ENCODE data around the gene TEAD3. TPM values are rescaled to one million over a fixed set of nuclear protein-coding genes. Genes with fewer than 3 reads are reported as not detected.
"Not testable (repeated sequence)": the region's sequence is repeated elsewhere in the genome, so short reads cannot be mapped to it uniquely, and the experiment has no call there.

Gene TEAD3
- total and polyA plus RNA-seq, 4 donors, result 16.7 to 78.0 (median 48.9) TPM

DNA sequence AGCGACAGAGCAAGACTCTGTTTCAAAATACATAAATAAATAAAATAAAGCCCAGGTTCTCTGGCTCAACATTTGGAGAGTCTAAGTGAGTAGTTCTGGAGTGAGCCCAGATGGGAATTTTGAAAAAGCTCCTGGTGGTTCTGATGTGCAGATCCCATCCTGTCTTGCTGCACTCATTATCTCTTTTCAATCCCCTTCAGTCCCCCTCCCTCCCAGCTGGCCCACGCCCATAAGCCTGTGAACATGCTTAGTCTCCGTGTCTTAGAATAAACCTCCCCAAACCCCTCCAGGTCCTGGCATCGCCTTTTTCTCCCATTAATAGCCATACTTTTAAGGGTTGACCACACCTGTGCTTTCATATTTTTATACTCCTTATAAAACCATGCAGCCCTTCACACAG, 35.2 kb upstream of the TEAD3 start:
- intact Hi-C loops (cut with DNase I), result no loop called here
- WGBS, 2 donors, result 71 to 80% methylated on average over 4 of the region's 4 CpGs
- no peaks in the 10 kb centered on the region for H3K36me3 ChIP-seq (ENCODE audit: control insufficient read depth in 1 of 2, insufficient read depth in 2 of 2, low read length in 1 of 2)
- DNase-seq, result peak in 1 of 2 donors; percentile 15
- ATAC-seq (ENCODE audit: low FRiP score), result no peak
- H3K27ac ChIP-seq (ENCODE audit: low read depth in 1 of 2, low read length in 2 of 2), result no peak overlapping the region
- no peaks in the 10 kb centered on the region for H3K4me1 ChIP-seq (ENCODE audit: control insufficient read depth in 1 of 2, insufficient read depth in 2 of 2, low read length in 2 of 2)
- no peaks in the 10 kb centered on the region for H3K9me3 ChIP-seq (ENCODE audit: control insufficient read depth, low read length)
- H3K4me3 ChIP-seq (ENCODE audit: low read length in 2 of 2), result no peak overlapping the region
- no peaks in the 10 kb centered on the region for H3K27me3 ChIP-seq (ENCODE audit: control insufficient read depth in 1 of 2, insufficient read depth in 2 of 2, low read length in 1 of 2)

DNA sequence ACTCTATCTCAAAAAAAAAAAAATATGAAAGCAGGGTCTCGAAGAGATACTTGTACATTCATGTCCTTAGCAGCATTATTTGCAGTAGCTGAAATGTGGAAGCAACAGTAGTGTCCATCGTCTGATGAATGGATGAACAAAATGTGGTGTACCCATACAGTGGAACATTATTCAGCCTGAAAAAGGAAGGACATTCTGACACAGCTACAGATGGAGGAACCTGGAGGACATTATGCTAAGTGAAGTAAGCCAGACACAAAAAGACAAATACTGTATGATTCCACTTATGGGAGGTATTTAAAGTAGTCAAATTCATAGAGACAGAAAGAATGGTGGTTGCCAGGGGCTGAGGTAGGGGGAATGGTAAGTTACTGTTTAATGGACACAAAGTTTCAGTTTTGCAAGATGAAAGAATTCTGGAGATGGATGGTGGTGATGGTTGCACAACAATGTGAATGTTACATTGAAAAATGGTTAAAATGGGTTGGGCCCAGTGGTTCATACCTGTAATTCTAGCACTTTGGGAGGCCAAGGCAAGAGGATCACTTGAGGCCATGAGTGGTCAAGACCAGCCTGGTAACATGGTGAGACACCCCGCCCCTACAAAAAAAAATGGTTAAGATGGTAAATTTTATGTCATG, 27.6 kb upstream of the TEAD3 start:
- no peaks in the 10 kb centered on the region for H3K4me1 ChIP-seq (ENCODE audit: control insufficient read depth in 1 of 2, insufficient read depth in 2 of 2, low read length in 2 of 2)
- H3K27ac ChIP-seq (ENCODE audit: low read depth in 1 of 2, low read length in 2 of 2), result no peak overlapping the region
- DNase-seq (no peak), ATAC-seq (ENCODE audit: low FRiP score) (no peak)
- no peaks in the 10 kb centered on the region for H3K9me3 ChIP-seq (ENCODE audit: control insufficient read depth, low read length)
- no peaks in the 10 kb centered on the region for H3K27me3 ChIP-seq (ENCODE audit: control insufficient read depth in 1 of 2, insufficient read depth in 2 of 2, low read length in 1 of 2)
- intact Hi-C loops (cut with DNase I), result no loop called here
- H3K36me3 ChIP-seq (ENCODE audit: control insufficient read depth in 1 of 2, insufficient read depth in 2 of 2, low read length in 1 of 2), result no peaks in the 10 kb centered on the region
- no peak overlapping the region for H3K4me3 ChIP-seq (ENCODE audit: low read length in 2 of 2)
- 88 to 96% methylated on average over 3 of the region's 3 CpGs for WGBS, 2 donors

DNA sequence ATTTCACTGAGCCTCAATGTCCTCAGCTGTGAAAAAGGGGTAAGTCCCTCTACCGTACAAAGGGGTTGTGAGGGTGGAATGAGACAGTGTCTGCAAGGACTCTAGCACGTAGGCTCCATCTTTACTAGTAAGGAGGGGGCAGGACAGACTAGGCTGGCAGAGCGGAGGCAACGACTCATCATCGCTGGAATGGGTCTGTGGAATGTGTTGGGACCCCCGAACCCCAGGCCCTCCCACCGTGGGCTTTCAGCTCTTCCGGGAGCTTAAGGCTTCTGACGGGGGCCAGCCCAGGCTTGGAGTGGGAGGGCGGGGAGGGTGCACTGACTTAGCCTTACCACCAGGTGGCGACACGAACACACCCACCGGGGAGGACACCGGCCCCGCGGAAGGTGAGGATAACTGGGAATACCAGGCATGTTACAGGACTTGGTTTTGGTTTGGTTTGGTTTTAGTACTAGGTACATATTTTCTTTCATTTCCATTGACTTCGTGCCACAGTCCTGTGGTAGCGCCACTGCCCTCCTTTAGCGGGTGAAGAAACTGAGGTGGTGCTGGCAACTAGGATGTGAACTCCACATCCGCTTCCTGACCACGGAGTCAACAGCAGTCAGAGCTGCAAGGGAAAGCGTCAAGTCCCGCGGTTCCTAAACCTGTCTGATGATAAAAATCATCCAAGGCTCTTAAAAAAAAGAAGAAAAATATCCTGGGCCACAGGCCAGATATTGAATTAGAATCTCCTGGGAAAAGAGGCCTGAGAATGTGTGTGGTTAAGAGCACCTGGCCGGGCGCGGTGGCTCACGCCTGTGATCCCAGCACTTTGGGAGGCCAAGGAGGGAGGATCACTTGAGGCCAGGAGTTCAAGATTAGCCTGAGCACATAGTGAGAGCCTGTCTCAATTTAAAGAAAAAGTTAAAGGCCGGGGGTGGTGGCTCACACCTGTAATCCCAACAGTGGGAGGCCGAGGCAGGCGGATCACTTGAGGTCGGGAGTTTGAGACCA, 26.1 kb upstream of the TEAD3 start:
- Histone ChIP-seq H3K27ac (ENCODE audit: low read depth in 1 of 2, low read length in 2 of 2) (no peak overlapping the region), H3K4me1 (ENCODE audit: control insufficient read depth in 1 of 2, insufficient read depth in 2 of 2, low read length in 2 of 2) (no peaks in the 10 kb centered on the region), H3K27me3 (ENCODE audit: control insufficient read depth in 1 of 2, insufficient read depth in 2 of 2, low read length in 1 of 2) (no peaks in the 10 kb centered on the region), H3K4me3 (ENCODE audit: low read length in 2 of 2) (no peak overlapping the region), H3K36me3 (ENCODE audit: control insufficient read depth in 1 of 2, insufficient read depth in 2 of 2, low read length in 1 of 2) (no peaks in the 10 kb centered on the region), H3K9me3 (ENCODE audit: control insufficient read depth, low read length) (no peaks in the 10 kb centered on the region)
- ATAC-seq (ENCODE audit: low FRiP score) (peak; percentile 92), DNase-seq (peak; percentile 77 to 92)
- WGBS, 2 donors, result 36% methylated on average over 32 of the region's 32 CpGs
- intact Hi-C loops (cut with DNase I), result loop anchor here (1.0 to 2.0 kb wide), 2 partner anchors 214 kb away; partner anchors contain the start of gene ARMC12 (in 2 of the 2)

DNA sequence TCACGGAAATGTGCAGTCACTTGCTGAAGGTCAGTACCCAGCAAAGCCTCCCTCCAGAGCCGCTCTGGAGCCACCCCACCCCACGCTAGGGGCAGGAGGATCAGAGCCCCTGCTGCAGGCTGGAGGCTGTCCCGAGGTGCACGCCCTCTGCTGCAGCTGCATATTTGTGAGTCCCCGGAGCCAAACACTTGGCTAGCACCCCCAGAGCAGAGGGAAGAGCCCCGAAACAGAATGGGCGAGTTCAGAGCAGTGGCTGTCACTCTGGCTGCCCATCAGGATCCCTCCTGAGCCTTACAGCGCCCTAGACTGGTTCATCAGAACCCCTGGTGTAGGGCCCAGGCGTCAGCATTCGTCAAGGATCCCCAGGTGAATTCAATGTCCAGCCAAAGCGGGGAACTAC, 25.3 kb upstream of the TEAD3 start:
- H3K27me3 ChIP-seq (ENCODE audit: control insufficient read depth in 1 of 2, insufficient read depth in 2 of 2, low read length in 1 of 2), result no peaks in the 10 kb centered on the region
- 73 to 83% methylated on average over 12 of the region's 12 CpGs for WGBS, 2 donors
- ATAC-seq (ENCODE audit: low FRiP score) (no peak), DNase-seq (no peak)
- no peak overlapping the region for H3K4me3 ChIP-seq (ENCODE audit: low read length in 2 of 2)
- H3K27ac ChIP-seq (ENCODE audit: low read depth in 1 of 2, low read length in 2 of 2), result no peak overlapping the region
- H3K9me3 ChIP-seq (ENCODE audit: control insufficient read depth, low read length), result no peaks in the 10 kb centered on the region
- intact Hi-C loops (cut with DNase I), result loop anchor here in 1 of 2 donors (2.0 kb wide), 1 partner anchor 215 kb away; the partner anchor contains the start of gene ARMC12
- no peaks in the 10 kb centered on the region for H3K36me3 ChIP-seq (ENCODE audit: control insufficient read depth in 1 of 2, insufficient read depth in 2 of 2, low read length in 1 of 2)
- no peaks in the 10 kb centered on the region for H3K4me1 ChIP-seq (ENCODE audit: control insufficient read depth in 1 of 2, insufficient read depth in 2 of 2, low read length in 2 of 2)

DNA sequence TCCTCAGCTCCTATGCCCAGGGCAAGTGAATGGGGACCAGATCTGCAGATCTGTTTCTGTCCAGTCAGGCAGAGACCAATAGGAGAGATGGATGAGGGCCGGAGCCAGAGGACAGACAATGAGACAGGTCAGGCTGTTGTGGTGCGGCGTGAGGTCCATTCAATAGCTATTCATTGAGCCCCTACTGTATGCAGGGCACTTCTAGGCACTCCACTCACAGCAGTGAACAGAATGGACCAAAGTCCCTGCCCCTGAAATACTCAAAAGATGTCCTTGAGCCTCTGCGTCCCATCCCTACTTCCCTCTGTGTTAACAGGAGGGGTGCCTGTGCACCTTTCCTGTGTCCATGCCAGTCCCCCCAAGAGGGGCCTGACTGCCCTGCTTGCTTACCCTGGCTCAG, 24.4 kb upstream of the TEAD3 start:
- Histone ChIP-seq H3K4me1 (ENCODE audit: control insufficient read depth in 1 of 2, insufficient read depth in 2 of 2, low read length in 2 of 2) (no peaks in the 10 kb centered on the region), H3K27ac (ENCODE audit: low read depth in 1 of 2, low read length in 2 of 2) (no peak overlapping the region), H3K36me3 (ENCODE audit: control insufficient read depth in 1 of 2, insufficient read depth in 2 of 2, low read length in 1 of 2) (no peaks in the 10 kb centered on the region), H3K9me3 (ENCODE audit: control insufficient read depth, low read length) (no peaks in the 10 kb centered on the region), H3K4me3 (ENCODE audit: low read length in 2 of 2) (no peak overlapping the region), H3K27me3 (ENCODE audit: control insufficient read depth in 1 of 2, insufficient read depth in 2 of 2, low read length in 1 of 2) (no peaks in the 10 kb centered on the region)
- DNase-seq, result no peak
- no peak for ATAC-seq (ENCODE audit: low FRiP score)
- 94 to 96% methylated on average over 4 of the region's 4 CpGs for WGBS, 2 donors
- intact Hi-C loops (cut with DNase I), result no loop called here

DNA sequence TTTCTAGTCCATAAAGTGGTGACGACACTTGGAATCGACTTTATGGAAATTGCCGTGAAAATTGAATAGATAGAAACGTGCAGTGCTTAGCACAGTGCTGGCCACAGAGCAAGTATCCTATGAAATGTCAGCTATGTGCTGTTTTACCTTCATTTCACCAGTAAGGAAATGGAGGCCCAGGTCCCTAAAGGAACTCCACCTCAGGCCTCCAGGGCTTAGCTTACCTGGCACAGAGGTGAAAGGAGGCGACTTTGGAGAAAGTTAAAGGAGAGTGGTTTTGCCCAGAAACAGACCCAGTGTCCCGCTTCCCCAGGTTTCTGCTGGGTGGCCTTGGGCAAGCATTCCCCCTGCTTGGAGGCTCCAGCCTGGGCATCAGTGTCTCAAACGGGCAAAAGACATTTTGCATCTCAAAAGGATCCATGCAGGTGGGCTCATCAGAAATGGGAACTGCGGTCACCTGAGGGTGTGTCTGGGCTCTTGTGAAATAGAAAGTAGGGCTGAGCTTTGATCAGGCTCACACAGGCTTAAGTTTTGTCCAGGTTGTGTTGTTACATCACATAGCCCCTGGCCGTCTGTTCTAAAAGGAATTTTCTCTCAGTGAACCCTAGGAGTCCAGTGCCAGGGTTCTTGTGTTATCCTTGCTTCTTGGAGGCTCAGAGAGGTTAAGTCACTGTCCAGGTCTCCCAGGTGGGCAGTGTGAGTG, 22.6 kb upstream of the TEAD3 start:
- Histone ChIP-seq H3K36me3 (ENCODE audit: control insufficient read depth in 1 of 2, insufficient read depth in 2 of 2, low read length in 1 of 2) (no peaks in the 10 kb centered on the region), H3K4me3 (ENCODE audit: low read length in 2 of 2) (no peak overlapping the region), H3K4me1 (ENCODE audit: control insufficient read depth in 1 of 2, insufficient read depth in 2 of 2, low read length in 2 of 2) (no peaks in the 10 kb centered on the region), H3K9me3 (ENCODE audit: control insufficient read depth, low read length) (no peaks in the 10 kb centered on the region), H3K27ac (ENCODE audit: low read depth in 1 of 2, low read length in 2 of 2) (no peak overlapping the region), H3K27me3 (ENCODE audit: control insufficient read depth in 1 of 2, insufficient read depth in 2 of 2, low read length in 1 of 2) (no peaks in the 10 kb centered on the region)
- DNase-seq (no peak), ATAC-seq (ENCODE audit: low FRiP score) (no peak)
- WGBS, 2 donors, result 81 to 90% methylated on average over 9 of the region's 9 CpGs
- intact Hi-C loops (cut with DNase I), result no loop called here

DNA sequence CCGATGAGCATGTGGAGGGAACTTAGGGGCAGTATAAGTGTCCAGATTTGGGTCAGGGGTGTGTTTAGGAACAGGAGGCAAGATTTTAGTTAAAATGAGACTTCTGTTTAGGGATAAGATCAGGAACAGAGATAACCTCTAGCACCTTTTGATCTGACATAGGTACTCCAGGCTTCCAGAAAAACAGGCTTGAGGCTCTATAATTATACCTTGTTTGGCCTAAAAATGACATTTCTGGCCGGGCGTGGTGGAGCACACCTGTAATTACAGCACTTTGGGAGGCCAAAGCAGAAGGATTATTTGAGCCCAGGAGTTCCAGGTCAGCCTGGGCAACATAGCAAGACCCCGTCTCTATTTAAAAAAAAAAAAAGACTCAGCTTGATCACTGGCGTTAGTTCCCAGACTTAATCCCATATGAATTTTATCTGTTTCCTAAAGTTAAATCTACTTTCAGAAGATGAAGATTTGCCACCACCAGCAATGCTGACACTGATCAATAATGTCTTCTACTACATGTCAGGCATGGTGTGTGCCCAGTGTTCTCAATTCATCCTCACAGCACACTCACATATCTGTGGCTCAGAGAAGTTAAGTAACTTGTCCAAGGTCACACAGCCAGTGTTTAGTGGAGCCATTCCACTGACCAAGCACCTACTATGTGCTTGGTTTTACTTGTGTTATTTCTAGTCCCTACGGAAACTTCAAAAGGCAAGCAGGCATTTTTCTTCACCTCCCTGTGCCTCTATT, 21.9 kb upstream of the TEAD3 start:
- Histone ChIP-seq H3K9me3 (ENCODE audit: control insufficient read depth, low read length) (no peaks in the 10 kb centered on the region), H3K4me3 (ENCODE audit: low read length in 2 of 2) (no peak overlapping the region), H3K36me3 (ENCODE audit: control insufficient read depth in 1 of 2, insufficient read depth in 2 of 2, low read length in 1 of 2) (no peaks in the 10 kb centered on the region), H3K4me1 (ENCODE audit: control insufficient read depth in 1 of 2, insufficient read depth in 2 of 2, low read length in 2 of 2) (no peaks in the 10 kb centered on the region), H3K27ac (ENCODE audit: low read depth in 1 of 2, low read length in 2 of 2) (no peak overlapping the region), H3K27me3 (ENCODE audit: control insufficient read depth in 1 of 2, insufficient read depth in 2 of 2, low read length in 1 of 2) (no peaks in the 10 kb centered on the region)
- WGBS, 2 donors, result 94% methylated on average over 6 of the region's 6 CpGs
- ATAC-seq (ENCODE audit: low FRiP score) (no peak), DNase-seq (no peak)
- intact Hi-C loops (cut with DNase I), result no loop called here

DNA sequence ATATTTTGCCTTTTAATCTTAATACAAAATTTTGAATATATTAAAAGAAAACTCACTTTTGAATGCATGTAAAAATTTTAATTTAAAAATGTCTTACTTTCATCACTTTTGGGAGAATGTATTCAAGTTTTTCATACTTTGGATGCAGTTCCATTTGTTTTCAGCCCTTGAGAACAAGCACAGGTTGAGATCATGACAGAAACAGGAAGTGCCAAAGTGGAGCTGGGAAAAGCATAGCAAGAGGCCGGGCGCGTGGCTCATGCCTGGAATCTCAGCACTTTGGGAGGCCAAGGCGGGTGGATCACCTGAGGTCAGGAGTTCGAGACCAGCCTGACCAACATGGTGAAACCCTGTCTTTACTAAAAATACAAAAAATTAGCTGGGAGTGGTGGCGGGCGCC, 21.1 kb upstream of the TEAD3 start:
- DNase-seq; H3K36me3 ChIP-seq (ENCODE audit: control insufficient read depth in 1 of 2, insufficient read depth in 2 of 2, low read length in 1 of 2); H3K9me3 ChIP-seq (ENCODE audit: control insufficient read depth, low read length); H3K27ac ChIP-seq (ENCODE audit: low read depth in 1 of 2, low read length in 2 of 2); ATAC-seq (ENCODE audit: low FRiP score); H3K27me3 ChIP-seq (ENCODE audit: control insufficient read depth in 1 of 2, insufficient read depth in 2 of 2, low read length in 1 of 2); H3K4me1 ChIP-seq (ENCODE audit: control insufficient read depth in 1 of 2, insufficient read depth in 2 of 2, low read length in 2 of 2); intact Hi-C loops (cut with DNase I); H3K4me3 ChIP-seq (ENCODE audit: low read length in 2 of 2): not testable (repeated sequence)
- WGBS, 2 donors, result 68 to 74% methylated on average over 7 of the region's 7 CpGs
